Measurements from ENCODE around the gene FAAP24.
"Not testable (repeated sequence)": the region's sequence is repeated elsewhere in the genome, so short reads cannot be mapped to it uniquely, and the experiment has no call there.

Gene FAAP24

DNA sequence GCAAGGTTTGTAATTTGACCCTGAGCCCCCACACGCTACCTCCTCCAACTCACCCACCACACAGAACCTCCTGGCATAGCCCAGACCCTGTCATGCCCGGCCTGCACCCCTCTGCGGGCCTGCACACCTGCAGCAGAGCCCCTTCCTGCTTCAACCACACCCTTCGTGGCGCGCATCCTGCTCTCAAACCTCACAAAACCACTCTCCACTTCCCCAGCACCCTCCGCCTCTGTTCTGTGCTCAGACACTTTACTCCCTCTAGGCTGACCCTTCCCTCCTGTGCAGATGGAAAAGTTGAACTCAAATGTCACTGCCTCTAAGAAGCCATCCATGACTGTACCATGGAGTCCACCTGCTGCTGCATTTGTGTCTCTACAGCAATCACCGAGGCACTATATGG, 28.5 kb downstream of the FAAP24 start:
- DNase-seq: no peak

DNA sequence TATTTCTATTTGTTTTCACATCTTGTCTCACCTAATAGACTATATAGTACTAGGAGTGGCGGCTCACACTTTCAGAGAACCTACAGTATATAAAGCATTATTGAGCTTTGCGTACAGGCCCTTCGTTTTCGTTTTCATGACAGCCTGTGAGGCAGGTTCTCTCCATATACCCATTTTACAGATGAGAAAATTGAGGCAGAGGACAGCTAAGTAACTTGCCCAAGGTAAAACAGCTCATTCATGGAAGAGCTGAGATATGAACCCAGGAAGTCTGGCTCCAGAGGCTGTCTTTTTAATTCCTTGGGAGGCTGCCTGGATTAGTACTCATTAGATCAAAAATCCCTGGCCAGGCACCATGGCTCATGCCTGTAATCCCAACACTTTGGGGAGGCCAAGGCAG, 28.9 kb downstream of the FAAP24 start:
- DNase-seq: no peak

DNA sequence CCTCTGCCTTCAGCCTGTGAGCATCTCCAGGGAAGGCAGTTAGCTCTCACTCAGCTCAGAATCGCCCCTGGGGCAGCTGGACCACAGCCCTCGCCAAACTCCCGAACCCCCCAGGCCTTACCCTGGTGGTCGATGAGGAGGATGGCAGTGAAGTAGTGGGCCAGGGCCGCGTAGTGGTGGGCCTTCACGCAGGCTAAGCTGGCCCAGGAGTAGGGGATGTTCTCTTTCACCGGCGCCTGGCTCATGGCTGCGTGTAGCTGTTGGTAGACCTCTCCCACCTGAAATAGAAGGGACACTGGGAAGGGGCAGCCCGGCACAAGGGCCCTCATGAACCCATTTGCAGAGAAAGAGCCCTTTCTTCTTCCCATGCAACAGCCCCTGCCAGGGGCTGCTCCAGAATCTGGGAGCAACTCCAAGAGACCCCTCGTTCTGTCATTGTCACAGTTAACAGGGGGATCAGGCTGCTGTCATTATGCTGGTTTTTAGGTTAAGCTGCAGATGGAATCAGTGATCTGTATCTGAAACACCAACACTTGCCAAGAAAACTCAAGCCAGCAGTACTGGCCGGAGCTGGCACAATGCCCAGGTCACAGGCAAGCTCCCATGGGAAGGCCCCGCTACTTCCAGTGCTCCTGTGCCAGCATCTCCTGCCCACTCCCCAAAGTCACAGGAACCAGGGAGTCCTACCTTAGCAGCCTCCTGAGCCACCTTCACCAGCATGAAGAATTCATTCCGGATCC, 30.3 kb downstream of the FAAP24 start:
- not testable (repeated sequence) for DNase-seq

- not testable (repeated sequence) for DNase-seq
Observed at GRCh38 chr19:33003424-33004024, 31.5 kb downstream of the FAAP24 start.

GRCh38 chr19:33005440-33005839, 33.4 kb downstream of the FAAP24 start:
- DNase-seq: no peak

GRCh38 chr19:33008738-33009137, 36.7 kb downstream of the FAAP24 start:
- no peak for DNase-seq

GRCh38 chr19:33010891-33011290, 38.8 kb downstream of the FAAP24 start:
- DNase-seq: not testable (repeated sequence)

GRCh38 chr19:33022472-33023116, 50.6 kb downstream of the FAAP24 start:
- DNase-seq: no peak

DNA sequence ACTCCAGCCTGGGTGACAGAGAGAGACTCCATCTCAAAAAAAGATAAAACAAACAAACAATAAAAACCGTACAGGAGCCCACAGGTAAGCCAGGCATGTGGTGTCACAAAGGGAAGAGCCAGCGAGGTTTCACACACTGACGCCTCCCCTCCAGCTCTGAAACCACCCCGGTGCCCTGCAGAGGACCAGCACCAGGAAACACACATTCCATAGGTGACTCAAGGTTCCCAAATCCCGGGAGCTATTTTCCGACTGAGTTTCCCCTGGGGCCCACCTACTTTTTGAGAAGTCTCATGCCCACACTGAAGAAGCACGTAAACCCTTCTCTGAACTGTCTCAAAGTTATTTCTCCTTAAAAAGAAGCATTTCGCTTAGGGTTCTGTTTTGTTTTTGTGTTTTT, 52.4 kb downstream of the FAAP24 start:
- no peak for DNase-seq

DNA sequence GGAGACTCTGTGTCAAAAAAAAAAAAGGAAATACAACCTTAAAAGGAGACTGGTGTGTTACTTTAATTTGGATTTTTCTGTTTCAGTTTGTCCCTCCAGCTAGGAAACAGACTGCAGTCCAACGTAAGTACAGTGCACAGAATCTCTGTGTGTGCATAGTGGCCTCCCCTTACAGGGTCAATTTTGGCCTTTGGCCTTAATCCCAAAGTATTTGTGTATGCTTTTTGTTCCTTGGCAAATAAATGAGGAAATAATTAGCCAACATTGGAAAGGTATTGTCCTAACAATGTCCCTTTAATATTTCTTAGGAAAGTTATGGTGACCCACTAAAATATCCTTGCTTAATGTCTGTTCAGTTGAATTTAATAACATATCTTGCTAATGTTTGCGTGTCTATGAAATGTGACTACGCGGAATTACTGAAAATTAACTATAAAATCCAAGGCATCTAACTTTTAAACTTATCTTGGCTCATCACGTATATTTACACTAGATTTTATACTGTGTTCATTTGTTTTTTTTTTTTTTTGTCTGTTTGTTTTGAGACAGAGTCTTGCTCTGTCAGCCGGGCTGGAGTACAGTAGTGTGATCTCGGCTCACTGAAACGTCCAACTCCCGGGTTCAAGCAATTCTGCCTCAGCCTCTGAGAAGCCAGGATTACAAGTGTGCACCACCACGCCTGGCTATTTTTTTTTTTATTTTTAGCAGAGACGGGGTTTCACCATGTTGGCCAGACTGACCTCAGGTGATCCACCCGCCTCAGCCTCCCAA, 53.6 kb downstream of the FAAP24 start:
- not testable (repeated sequence) for DNase-seq

DNA sequence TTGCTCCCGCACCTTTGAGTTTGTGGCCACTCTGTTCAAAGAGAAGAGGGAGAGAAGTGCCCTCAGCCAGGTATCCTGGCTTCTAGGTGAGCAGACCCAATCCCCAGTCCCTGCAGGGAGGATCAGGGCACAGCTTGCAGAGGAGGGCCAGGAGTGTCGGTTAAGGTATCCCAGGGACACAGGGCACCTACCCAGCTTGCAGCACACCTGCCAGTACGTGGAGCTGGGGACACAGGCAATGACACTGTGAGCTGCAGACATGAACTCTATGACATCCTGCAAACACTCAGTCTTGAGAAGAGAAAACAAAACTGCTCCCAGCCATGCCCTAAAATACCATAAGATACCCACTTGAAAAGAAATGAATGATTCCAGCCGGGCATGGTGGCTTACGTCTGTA, 54.6 kb downstream of the FAAP24 start:
- DNase-seq: not testable (repeated sequence)

Data from inflammatory macrophage (primary cell).